GM19238 (cell line): ENCODE data around the gene C5orf63.
A peak's percentile ranks its signal among the peaks of the same experiment; 100 is the strongest.
"Not testable (repeated sequence)": the region's sequence is repeated elsewhere in the genome, so short reads cannot be mapped to it uniquely, and the experiment has no call there.

ENCODE experiments used
- DNase-seq: peaks from one replicate; pipeline ENCODE4 v3.0.0; 2011; ENCODE audit warnings: low spot score; ENCODE audit not compliant: insufficient read length

Gene C5orf63

GRCh38 chr5:127031863-127032232 is 41.5 kb downstream of the C5orf63 start:
- no peak for DNase-seq

DNA sequence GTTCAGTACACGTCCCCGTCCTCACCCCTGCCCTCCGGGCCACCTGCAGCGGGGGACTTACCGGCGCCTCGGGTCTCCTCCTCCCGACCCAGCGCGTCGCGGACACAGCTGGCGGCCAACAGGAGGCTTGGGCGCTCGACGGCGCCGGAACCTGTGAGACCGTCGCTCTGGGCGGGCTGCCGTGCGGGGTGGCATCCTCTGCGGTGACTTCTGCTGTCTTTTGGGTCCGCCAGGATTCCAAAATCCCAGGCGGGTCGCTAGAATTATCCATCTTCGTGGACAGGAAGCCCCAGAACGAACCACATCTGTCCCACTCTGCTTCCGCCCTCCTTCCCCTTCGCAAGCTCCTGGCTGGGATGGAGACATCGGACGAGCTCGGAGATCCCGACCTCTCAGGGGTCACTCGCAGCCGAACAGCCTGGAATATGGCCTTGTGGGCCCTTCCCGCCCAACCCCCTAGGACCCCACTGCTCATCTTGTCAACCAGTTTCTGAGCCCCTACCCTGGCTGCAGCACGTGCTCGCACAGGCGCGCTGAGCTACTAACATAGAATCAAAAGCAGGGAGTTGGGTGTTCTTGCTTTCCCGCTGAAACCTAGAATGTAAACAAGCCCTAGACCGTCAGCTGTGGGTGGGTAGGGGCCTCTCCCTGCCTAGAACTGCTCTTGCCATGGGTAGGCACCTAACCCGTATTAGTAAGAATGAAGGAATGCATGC is 42.0 kb downstream of the C5orf63 start:
- DNase-seq, result no peak

- DNase-seq, result peak; percentile 84
Observed at GRCh38 chr5:127030259-127031146, 42.8 kb downstream of the C5orf63 start, which contains the start of gene MARCHF3. Gene MARCHF3, minus strand, starts transcription at chr5:127030558. Its CDS starts 112,387 bp downstream, at chr5:126918171.

DNA sequence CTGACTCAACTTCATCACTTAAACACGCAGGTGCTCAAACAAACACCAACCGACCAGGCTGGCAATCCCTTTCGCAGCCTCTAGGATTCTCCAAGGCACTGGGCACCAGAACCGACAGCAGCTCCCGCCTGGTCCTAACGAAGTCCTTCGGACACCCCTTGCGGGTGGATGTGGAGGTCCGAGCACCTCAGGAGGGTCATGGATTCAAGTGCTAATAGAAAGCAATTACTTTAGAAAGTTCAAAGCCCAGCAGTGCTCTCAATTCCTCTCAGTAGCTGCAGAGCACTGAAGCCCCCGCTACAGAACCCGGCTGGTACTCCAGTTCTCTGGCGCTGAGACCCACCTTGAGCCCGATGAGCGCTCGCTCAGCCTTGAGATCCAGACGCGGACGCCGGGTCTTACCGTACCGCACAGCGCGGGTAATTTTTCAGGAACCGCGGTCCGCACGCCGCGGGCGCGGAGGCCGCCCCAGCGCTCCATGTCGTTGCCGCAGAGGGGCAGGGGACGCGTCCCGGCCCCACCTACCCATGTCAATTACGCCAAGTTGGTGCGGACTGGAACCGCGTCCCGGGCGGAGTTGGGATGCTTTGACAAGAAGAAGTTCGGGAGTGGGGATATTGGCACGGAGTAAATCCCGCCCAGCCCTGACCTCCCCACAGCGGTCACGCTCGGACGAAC is 43.6 kb downstream of the C5orf63 start:
- DNase-seq, result no peak

DNA sequence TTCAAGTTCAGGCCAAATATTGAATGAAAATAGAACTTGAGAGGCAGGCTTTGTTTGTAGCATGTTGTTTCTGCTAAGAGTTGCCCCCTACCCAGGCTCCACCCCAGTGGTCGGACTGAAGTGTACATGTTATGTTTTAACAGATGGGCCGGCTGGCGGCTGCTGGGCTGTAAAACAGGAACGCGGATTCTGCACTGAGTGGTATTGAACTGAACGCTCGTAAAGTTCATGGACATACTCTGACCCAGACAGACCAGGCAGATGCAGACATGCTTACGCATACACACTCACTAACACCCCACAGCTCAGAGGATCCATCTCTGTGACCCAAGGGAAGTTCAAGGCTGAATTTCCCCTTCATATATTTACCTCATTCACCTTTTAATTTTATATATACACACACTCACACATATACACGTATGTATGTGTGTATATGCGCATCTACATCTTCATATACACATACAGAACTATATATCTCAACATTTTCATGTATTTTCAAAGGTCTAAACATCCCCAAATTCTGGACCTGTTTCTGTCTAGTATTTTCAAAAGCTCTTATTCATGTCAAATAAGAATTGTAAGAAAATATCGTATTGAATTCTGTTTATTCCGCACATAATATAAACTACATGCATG is 44.4 kb downstream of the C5orf63 start:
- DNase-seq, result no peak

GRCh38 chr5:127027539-127027938 is 45.8 kb downstream of the C5orf63 start:
- no peak for DNase-seq

- no peak for DNase-seq
Observed at GRCh38 chr5:127026166-127026565, 47.1 kb downstream of the C5orf63 start.

- no peak for DNase-seq
Observed at GRCh38 chr5:127025467-127025866, 47.8 kb downstream of the C5orf63 start.

GRCh38 chr5:127024821-127025220 is 48.5 kb downstream of the C5orf63 start:
- DNase-seq, result no peak

DNA sequence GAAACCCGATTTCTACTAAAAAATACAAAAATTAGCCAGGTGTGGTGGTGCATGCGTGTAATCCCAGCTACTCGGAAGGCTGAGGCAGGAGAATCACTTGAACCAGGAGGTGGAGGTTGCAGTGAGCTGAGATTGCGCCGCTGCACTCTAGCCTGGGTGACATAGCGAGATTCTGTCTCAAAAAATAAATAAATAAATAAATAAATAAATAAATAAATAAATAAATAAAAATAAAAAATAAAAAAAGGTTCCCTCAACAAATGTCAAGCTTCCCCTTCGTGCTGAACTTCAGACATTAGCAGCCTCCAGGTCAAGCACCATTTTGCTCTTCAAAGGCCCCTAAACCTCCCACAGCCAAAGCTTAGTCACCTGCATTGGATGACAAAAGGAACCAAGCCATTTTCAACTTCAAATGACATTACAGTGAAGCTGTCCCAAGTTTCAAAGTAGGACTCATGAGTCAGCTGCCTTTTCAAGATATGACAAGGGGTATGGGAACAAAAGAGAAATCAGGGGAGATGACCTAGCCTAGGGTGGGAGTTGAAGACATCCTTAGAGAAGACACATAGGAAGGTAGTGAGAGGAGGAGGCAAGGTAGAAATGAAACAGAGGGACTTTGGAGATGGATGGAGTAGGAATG is 49.6 kb downstream of the C5orf63 start:
- DNase-seq, result not testable (repeated sequence)

- DNase-seq, result no peak
Observed at GRCh38 chr5:127022846-127023245, 50.5 kb downstream of the C5orf63 start.

- DNase-seq, result no peak
Observed at GRCh38 chr5:127019928-127020327, 53.4 kb downstream of the C5orf63 start.

DNA sequence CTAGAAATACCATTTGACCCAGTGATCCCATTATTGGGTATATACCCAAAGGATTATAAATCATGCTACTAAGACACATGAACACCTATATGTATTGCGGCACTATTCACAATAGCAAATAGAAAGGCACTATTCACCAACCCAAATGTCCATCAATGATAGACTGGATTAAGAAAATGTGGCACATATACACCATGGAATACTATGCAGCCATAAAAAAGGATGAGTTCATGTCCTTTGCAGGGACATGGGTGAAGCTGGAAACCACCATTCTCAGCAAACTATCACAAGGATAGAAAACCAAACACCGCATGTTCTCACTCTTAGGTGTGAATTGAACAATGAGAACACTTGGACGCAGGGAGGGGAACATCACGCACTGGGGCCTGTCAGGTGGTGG is 56.6 kb downstream of the C5orf63 start:
- DNase-seq, result not testable (repeated sequence)

- DNase-seq, result no peak
Observed at GRCh38 chr5:127015716-127016115, 57.6 kb downstream of the C5orf63 start.

GRCh38 chr5:127014573-127014972 is 58.7 kb downstream of the C5orf63 start:
- DNase-seq, result no peak

- DNase-seq, result no peak
Observed at GRCh38 chr5:127013407-127013806, 59.9 kb downstream of the C5orf63 start.

DNA sequence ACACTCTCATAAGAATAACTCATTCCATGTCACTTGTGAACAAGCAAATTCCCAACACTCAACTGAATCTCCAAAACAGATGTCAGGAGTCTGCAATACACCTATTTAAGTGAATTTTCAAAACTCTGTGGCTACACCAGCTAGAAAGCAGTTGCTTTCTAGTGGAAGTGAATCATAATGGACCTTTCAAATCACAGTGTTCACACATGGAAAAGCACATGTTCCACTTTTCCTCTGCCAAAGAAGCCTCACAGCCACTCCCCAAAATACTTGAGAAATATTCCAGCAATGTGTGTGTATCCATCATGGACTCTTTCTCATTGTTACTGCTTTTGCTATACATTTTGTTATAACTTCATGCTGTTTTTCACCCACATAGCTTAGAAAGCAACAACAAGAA is 60.4 kb downstream of the C5orf63 start:
- DNase-seq, result no peak

DNA sequence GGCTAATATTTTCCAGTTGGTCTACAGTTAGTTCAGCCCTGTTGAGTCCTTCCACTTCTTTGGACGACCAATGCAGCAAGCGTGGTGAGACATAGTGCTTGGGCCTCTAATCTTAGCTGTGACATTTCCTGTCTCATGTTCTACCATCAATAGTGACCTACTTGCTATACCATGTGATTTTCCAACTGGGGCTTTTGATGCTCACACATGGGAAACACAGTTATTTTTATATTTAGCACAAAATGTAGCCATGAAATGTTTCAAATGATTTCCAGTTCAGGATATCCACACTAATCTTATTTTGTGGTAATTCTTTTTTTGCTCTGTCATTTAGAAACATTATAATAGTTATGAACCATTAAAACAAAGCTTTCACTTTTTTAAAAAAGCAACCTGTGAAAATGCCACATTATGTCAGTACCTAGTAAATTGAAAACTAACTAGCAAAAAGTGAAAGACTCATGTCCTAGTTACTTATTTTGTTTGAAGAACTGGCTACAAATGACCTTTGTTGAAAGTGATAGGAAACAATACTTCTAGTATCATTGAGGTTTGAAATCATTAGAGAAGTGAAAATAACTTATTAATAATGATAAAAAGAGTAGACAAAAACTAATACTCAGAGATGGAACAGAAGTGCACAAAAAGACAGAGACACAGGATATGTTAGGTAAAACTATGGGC is 61.2 kb downstream of the C5orf63 start:
- DNase-seq, result no peak

DNA sequence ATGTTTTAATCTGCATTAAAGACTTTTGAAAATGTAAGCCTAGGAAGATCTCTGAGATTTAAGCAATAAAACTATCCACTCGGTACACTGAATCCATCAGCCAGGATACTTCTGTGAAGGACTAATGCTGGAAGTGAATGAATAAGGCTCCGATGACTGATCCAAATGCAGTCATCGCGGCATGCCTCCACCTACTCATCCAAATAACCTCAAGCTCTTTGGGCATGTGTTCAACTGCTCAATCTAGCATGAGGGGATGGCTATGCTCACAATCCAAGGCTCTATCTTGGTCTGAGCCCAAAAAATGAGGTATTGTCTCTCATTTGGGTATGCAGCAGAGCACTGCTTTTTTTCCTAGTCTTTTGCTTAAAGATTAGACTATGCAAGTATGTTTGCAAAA is 62.1 kb downstream of the C5orf63 start:
- DNase-seq, result no peak

DNA sequence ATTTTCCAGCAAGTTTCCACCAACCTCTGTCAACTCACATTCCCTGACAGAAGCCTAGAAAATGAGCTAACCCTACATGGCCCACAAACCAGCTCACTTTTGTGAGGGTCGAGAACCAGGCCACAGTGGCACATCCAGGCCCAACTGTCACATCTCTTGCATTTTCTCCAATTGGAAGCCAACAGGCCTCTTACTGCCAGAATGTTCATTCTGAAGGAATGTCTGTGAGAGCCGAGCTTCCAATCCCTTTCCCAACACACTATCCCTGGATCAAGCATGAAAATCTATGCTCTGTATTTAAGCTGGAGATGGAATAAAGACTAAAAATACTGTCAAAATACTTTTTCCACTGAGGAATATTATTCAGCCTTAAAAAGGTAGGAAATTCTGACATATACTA is 62.9 kb downstream of the C5orf63 start:
- DNase-seq, result no peak
